ENCODE results near the gene DCC. TPM values are rescaled to one million over a fixed set of nuclear protein-coding genes. Genes with fewer than 3 reads are reported as not detected.

Gene DCC
- total and polyA plus RNA-seq, 3 donors from 2014 or later, result 7.9 to 42.1 (median 24.5) TPM

- intact Hi-C loops (cut with DNase I; ENCODE audit: low total_unique reads), result no loop called here
- no peaks in the 10 kb centered on the region for H3K4me1 ChIP-seq
- H3K27ac ChIP-seq, result no peak overlapping the region
- no peak overlapping the region for H3K4me3 ChIP-seq
- WGBS, 2 donors, result 54 to 60% methylated on average over 2 of the region's 2 CpGs
- H3K27me3 ChIP-seq, result no peaks in the 10 kb centered on the region
- no peaks in the 10 kb centered on the region for H3K9me3 ChIP-seq
- H3K36me3 ChIP-seq (ENCODE audit: low read depth, missing control alignments), result no peaks in the 10 kb centered on the region
- no peak for DNase-seq
- no peak for TF ChIP-seq POLR2A (IDR thresholded peaks at IDR 0.05)
- TF ChIP-seq, protein P1, sequence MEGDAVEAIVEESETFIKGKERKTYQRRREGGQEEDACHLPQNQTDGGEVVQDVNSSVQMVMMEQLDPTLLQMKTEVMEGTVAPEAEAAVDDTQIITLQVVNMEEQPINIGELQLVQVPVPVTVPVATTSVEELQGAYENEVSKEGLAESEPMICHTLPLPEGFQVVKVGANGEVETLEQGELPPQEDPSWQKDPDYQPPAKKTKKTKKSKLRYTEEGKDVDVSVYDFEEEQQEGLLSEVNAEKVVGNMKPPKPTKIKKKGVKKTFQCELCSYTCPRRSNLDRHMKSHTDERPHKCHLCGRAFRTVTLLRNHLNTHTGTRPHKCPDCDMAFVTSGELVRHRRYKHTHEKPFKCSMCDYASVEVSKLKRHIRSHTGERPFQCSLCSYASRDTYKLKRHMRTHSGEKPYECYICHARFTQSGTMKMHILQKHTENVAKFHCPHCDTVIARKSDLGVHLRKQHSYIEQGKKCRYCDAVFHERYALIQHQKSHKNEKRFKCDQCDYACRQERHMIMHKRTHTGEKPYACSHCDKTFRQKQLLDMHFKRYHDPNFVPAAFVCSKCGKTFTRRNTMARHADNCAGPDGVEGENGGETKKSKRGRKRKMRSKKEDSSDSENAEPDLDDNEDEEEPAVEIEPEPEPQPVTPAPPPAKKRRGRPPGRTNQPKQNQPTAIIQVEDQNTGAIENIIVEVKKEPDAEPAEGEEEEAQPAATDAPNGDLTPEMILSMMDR (IDR thresholded peaks at IDR 0.05), result no peak
These were observed 678.8 kb downstream of the DCC start for GRCh38 chr18:53018791-53019190.

- Histone ChIP-seq H3K27me3 (no peaks in the 10 kb centered on the region), H3K4me1 (no peaks in the 10 kb centered on the region), H3K27ac (no peak overlapping the region), H3K9me3 (no peaks in the 10 kb centered on the region), H3K4me3 (no peak overlapping the region), H3K36me3 (ENCODE audit: low read depth, missing control alignments) (no peaks in the 10 kb centered on the region)
- WGBS, 2 donors, result 87 to 88% methylated on average over 3 of the region's 3 CpGs
- no peak for DNase-seq
- intact Hi-C loops (cut with DNase I; ENCODE audit: low total_unique reads), result no loop called here
- TF ChIP-seq, protein P1 (IDR thresholded peaks at IDR 0.05), result no peak
- TF ChIP-seq POLR2A (IDR thresholded peaks at IDR 0.05), result no peak
These were observed 685.2 kb downstream of the DCC start for GRCh38 chr18:53025247-53025646.

GRCh38 chr18:53028565-53028964, 688.6 kb downstream of the DCC start:
- no peak for DNase-seq
- H3K27me3 ChIP-seq, result no peaks in the 10 kb centered on the region
- no peaks in the 10 kb centered on the region for H3K36me3 ChIP-seq (ENCODE audit: low read depth, missing control alignments)
- H3K4me3 ChIP-seq, result no peak overlapping the region
- intact Hi-C loops (cut with DNase I; ENCODE audit: low total_unique reads), result no loop called here
- no peaks in the 10 kb centered on the region for H3K9me3 ChIP-seq
- no peak for TF ChIP-seq POLR2A (IDR thresholded peaks at IDR 0.05)
- TF ChIP-seq, protein P1 (IDR thresholded peaks at IDR 0.05), result no peak
- whole genome bisulfite sequencing, 2 donors, result 54 to 71% methylated on average over 1 of the region's 1 CpG
- no peak overlapping the region for H3K27ac ChIP-seq
- H3K4me1 ChIP-seq, result no peaks in the 10 kb centered on the region

- H3K4me3 ChIP-seq, result no peak overlapping the region
- H3K4me1 ChIP-seq, result no peaks in the 10 kb centered on the region
- H3K27ac ChIP-seq, result no peak overlapping the region
- H3K9me3 ChIP-seq, result no peaks in the 10 kb centered on the region
- DNase-seq, result no peak
- intact Hi-C loops (cut with DNase I; ENCODE audit: low total_unique reads), result no loop called here
- WGBS, 2 donors, result 82 to 89% methylated on average over 3 of the region's 3 CpGs
- TF ChIP-seq, protein P1 (IDR thresholded peaks at IDR 0.05), result no peak
- TF ChIP-seq POLR2A (IDR thresholded peaks at IDR 0.05), result no peak
- no peaks in the 10 kb centered on the region for H3K27me3 ChIP-seq
- no peaks in the 10 kb centered on the region for H3K36me3 ChIP-seq (ENCODE audit: low read depth, missing control alignments)
These were observed 693.1 kb downstream of the DCC start for GRCh38 chr18:53033128-53033527.

GRCh38 chr18:53038608-53039007, 698.6 kb downstream of the DCC start:
- intact Hi-C loops (cut with DNase I; ENCODE audit: low total_unique reads), result no loop called here
- no peak overlapping the region for H3K27ac ChIP-seq
- no peak overlapping the region for H3K4me3 ChIP-seq
- no peak for TF ChIP-seq POLR2A (IDR thresholded peaks at IDR 0.05)
- TF ChIP-seq, protein P1 (IDR thresholded peaks at IDR 0.05), result no peak
- H3K27me3 ChIP-seq, result no peaks in the 10 kb centered on the region
- H3K36me3 ChIP-seq (ENCODE audit: low read depth, missing control alignments), result no peaks in the 10 kb centered on the region
- no peak for DNase-seq
- H3K4me1 ChIP-seq, result no peaks in the 10 kb centered on the region
- H3K9me3 ChIP-seq, result no peaks in the 10 kb centered on the region

All from testis (tissue), 3 donors.